ENCODE data around the gene ALDH1A2. TPM values are rescaled to one million over a fixed set of nuclear protein-coding genes. Genes with fewer than 3 reads are reported as not detected.

The ALDH1A2 gene
- total and polyA plus RNA-seq, 4 donors = 3.8 to 15.1 (median 8.0) TPM

GRCh38 chr15:58064082-58064979 is 1.2 kb downstream of the ALDH1A2 start:
- H3K27ac ChIP-seq (ENCODE audit: low read depth in 1 of 2, low read length in 2 of 2) = no peak overlapping the region
- 46 to 55% methylated on average over 22 of the region's 22 CpGs for WGBS, 2 donors
- no peaks in the 10 kb centered on the region for H3K4me1 ChIP-seq (ENCODE audit: control insufficient read depth in 1 of 2, insufficient read depth in 2 of 2, low read length in 2 of 2)
- no peaks in the 10 kb centered on the region for H3K9me3 ChIP-seq (ENCODE audit: control insufficient read depth, low read length)
- no peaks in the 10 kb centered on the region for H3K36me3 ChIP-seq (ENCODE audit: control insufficient read depth in 1 of 2, insufficient read depth in 2 of 2, low read length in 1 of 2)
- H3K27me3 ChIP-seq (ENCODE audit: control insufficient read depth in 1 of 2, insufficient read depth in 2 of 2, low read length in 1 of 2) = no peaks in the 10 kb centered on the region
- ATAC-seq (ENCODE audit: low FRiP score) (no peak), DNase-seq (no peak)
- no peak overlapping the region for H3K4me3 ChIP-seq (ENCODE audit: low read length in 2 of 2)
- intact Hi-C loops (cut with DNase I) = loop anchor here (10.0 kb wide), 5 partner anchors 200 to 500 kb away; no protein-coding TSS in a partner anchor

- Histone ChIP-seq H3K27ac (ENCODE audit: low read depth in 1 of 2, low read length in 2 of 2) (no peak overlapping the region), H3K4me1 (ENCODE audit: control insufficient read depth in 1 of 2, insufficient read depth in 2 of 2, low read length in 2 of 2) (no peaks in the 10 kb centered on the region), H3K36me3 (ENCODE audit: control insufficient read depth in 1 of 2, insufficient read depth in 2 of 2, low read length in 1 of 2) (no peaks in the 10 kb centered on the region), H3K27me3 (ENCODE audit: control insufficient read depth in 1 of 2, insufficient read depth in 2 of 2, low read length in 1 of 2) (no peaks in the 10 kb centered on the region), H3K4me3 (ENCODE audit: low read length in 2 of 2) (no peak overlapping the region), H3K9me3 (ENCODE audit: control insufficient read depth, low read length) (no peaks in the 10 kb centered on the region)
- ATAC-seq (ENCODE audit: low FRiP score) (no peak), DNase-seq (no peak)
- intact Hi-C loops (cut with DNase I) = loop anchor here (10.0 kb wide), 5 partner anchors 199 to 499 kb away; no protein-coding TSS in a partner anchor
- 81% methylated on average over 3 of the region's 3 CpGs for WGBS, 2 donors
These were observed 1.9 kb downstream of the ALDH1A2 start for GRCh38 chr15:58063614-58064013.

GRCh38 chr15:58062983-58063382 is 2.5 kb downstream of the ALDH1A2 start:
- intact Hi-C loops (cut with DNase I) = loop anchor here (10.0 kb wide), 5 partner anchors 198 to 498 kb away; no protein-coding TSS in a partner anchor
- 93 to 95% methylated on average over 4 of the region's 4 CpGs for WGBS, 2 donors
- H3K4me3 ChIP-seq (ENCODE audit: low read length in 2 of 2) = no peak overlapping the region
- ATAC-seq (ENCODE audit: low FRiP score) (no peak), DNase-seq (no peak)
- H3K9me3 ChIP-seq (ENCODE audit: control insufficient read depth, low read length) = no peaks in the 10 kb centered on the region
- H3K27me3 ChIP-seq (ENCODE audit: control insufficient read depth in 1 of 2, insufficient read depth in 2 of 2, low read length in 1 of 2) = no peaks in the 10 kb centered on the region
- no peaks in the 10 kb centered on the region for H3K36me3 ChIP-seq (ENCODE audit: control insufficient read depth in 1 of 2, insufficient read depth in 2 of 2, low read length in 1 of 2)
- no peaks in the 10 kb centered on the region for H3K4me1 ChIP-seq (ENCODE audit: control insufficient read depth in 1 of 2, insufficient read depth in 2 of 2, low read length in 2 of 2)
- H3K27ac ChIP-seq (ENCODE audit: low read depth in 1 of 2, low read length in 2 of 2) = no peak overlapping the region

- intact Hi-C loops (cut with DNase I) = loop anchor here (10.0 kb wide), 5 partner anchors 197 to 497 kb away; no protein-coding TSS in a partner anchor
- 71 to 85% methylated on average over 5 of the region's 5 CpGs for WGBS, 2 donors
- no peak for ATAC-seq (ENCODE audit: low FRiP score)
- Histone ChIP-seq H3K27me3 (ENCODE audit: control insufficient read depth in 1 of 2, insufficient read depth in 2 of 2, low read length in 1 of 2) (no peaks in the 10 kb centered on the region), H3K4me1 (ENCODE audit: control insufficient read depth in 1 of 2, insufficient read depth in 2 of 2, low read length in 2 of 2) (no peaks in the 10 kb centered on the region), H3K9me3 (ENCODE audit: control insufficient read depth, low read length) (no peaks in the 10 kb centered on the region), H3K27ac (ENCODE audit: low read depth in 1 of 2, low read length in 2 of 2) (no peak overlapping the region), H3K36me3 (ENCODE audit: control insufficient read depth in 1 of 2, insufficient read depth in 2 of 2, low read length in 1 of 2) (no peaks in the 10 kb centered on the region), H3K4me3 (ENCODE audit: low read length in 2 of 2) (no peak overlapping the region)
- DNase-seq = no peak
These were observed 3.3 kb downstream of the ALDH1A2 start for GRCh38 chr15:58062175-58062574.

GRCh38 chr15:58060575-58060974 is 4.9 kb downstream of the ALDH1A2 start:
- DNase-seq (no peak), ATAC-seq (ENCODE audit: low FRiP score) (no peak)
- 95 to 98% methylated on average over 1 of the region's 1 CpG for WGBS, 2 donors
- H3K27ac ChIP-seq (ENCODE audit: low read depth in 1 of 2, low read length in 2 of 2) = no peak overlapping the region
- intact Hi-C loops (cut with DNase I) = loop anchor here (10.0 kb wide), 5 partner anchors 196 to 496 kb away; no protein-coding TSS in a partner anchor
- no peaks in the 10 kb centered on the region for H3K9me3 ChIP-seq (ENCODE audit: control insufficient read depth, low read length)
- H3K4me3 ChIP-seq (ENCODE audit: low read length in 2 of 2) = no peak overlapping the region
- H3K4me1 ChIP-seq (ENCODE audit: control insufficient read depth in 1 of 2, insufficient read depth in 2 of 2, low read length in 2 of 2) = no peaks in the 10 kb centered on the region
- no peaks in the 10 kb centered on the region for H3K36me3 ChIP-seq (ENCODE audit: control insufficient read depth in 1 of 2, insufficient read depth in 2 of 2, low read length in 1 of 2)
- H3K27me3 ChIP-seq (ENCODE audit: control insufficient read depth in 1 of 2, insufficient read depth in 2 of 2, low read length in 1 of 2) = no peaks in the 10 kb centered on the region

GRCh38 chr15:58058729-58059128 is 6.8 kb downstream of the ALDH1A2 start:
- Histone ChIP-seq H3K27ac (ENCODE audit: low read depth in 1 of 2, low read length in 2 of 2) (no peak overlapping the region), H3K27me3 (ENCODE audit: control insufficient read depth in 1 of 2, insufficient read depth in 2 of 2, low read length in 1 of 2) (no peaks in the 10 kb centered on the region), H3K9me3 (ENCODE audit: control insufficient read depth, low read length) (no peaks in the 10 kb centered on the region), H3K4me3 (ENCODE audit: low read length in 2 of 2) (no peak overlapping the region), H3K4me1 (ENCODE audit: control insufficient read depth in 1 of 2, insufficient read depth in 2 of 2, low read length in 2 of 2) (no peaks in the 10 kb centered on the region), H3K36me3 (ENCODE audit: control insufficient read depth in 1 of 2, insufficient read depth in 2 of 2, low read length in 1 of 2) (no peaks in the 10 kb centered on the region)
- intact Hi-C loops (cut with DNase I) = no loop called here
- WGBS, 2 donors = 61 to 74% methylated on average over 2 of the region's 2 CpGs
- DNase-seq (no peak), ATAC-seq (ENCODE audit: low FRiP score) (no peak)

GRCh38 chr15:58058073-58058472 is 7.4 kb downstream of the ALDH1A2 start:
- Histone ChIP-seq H3K4me1 (ENCODE audit: control insufficient read depth in 1 of 2, insufficient read depth in 2 of 2, low read length in 2 of 2) (no peaks in the 10 kb centered on the region), H3K27me3 (ENCODE audit: control insufficient read depth in 1 of 2, insufficient read depth in 2 of 2, low read length in 1 of 2) (no peaks in the 10 kb centered on the region), H3K27ac (ENCODE audit: low read depth in 1 of 2, low read length in 2 of 2) (no peak overlapping the region), H3K4me3 (ENCODE audit: low read length in 2 of 2) (no peak overlapping the region), H3K36me3 (ENCODE audit: control insufficient read depth in 1 of 2, insufficient read depth in 2 of 2, low read length in 1 of 2) (no peaks in the 10 kb centered on the region), H3K9me3 (ENCODE audit: control insufficient read depth, low read length) (no peaks in the 10 kb centered on the region)
- DNase-seq (no peak), ATAC-seq (ENCODE audit: low FRiP score) (no peak)
- intact Hi-C loops (cut with DNase I) = no loop called here
- 77 to 85% methylated on average over 3 of the region's 3 CpGs for WGBS, 2 donors

GRCh38 chr15:58057559-58057958 is 8.0 kb downstream of the ALDH1A2 start:
- DNase-seq = no peak
- WGBS, 2 donors = 74 to 86% methylated on average over 1 of the region's 1 CpG
- no peaks in the 10 kb centered on the region for H3K9me3 ChIP-seq (ENCODE audit: control insufficient read depth, low read length)
- H3K36me3 ChIP-seq (ENCODE audit: control insufficient read depth in 1 of 2, insufficient read depth in 2 of 2, low read length in 1 of 2) = no peaks in the 10 kb centered on the region
- no peak overlapping the region for H3K4me3 ChIP-seq (ENCODE audit: low read length in 2 of 2)
- intact Hi-C loops (cut with DNase I) = no loop called here
- H3K27ac ChIP-seq (ENCODE audit: low read depth in 1 of 2, low read length in 2 of 2) = no peak overlapping the region
- ATAC-seq (ENCODE audit: low FRiP score) = no peak
- no peaks in the 10 kb centered on the region for H3K27me3 ChIP-seq (ENCODE audit: control insufficient read depth in 1 of 2, insufficient read depth in 2 of 2, low read length in 1 of 2)
- no peaks in the 10 kb centered on the region for H3K4me1 ChIP-seq (ENCODE audit: control insufficient read depth in 1 of 2, insufficient read depth in 2 of 2, low read length in 2 of 2)

GRCh38 chr15:58056015-58056414 is 9.5 kb downstream of the ALDH1A2 start:
- ATAC-seq (ENCODE audit: low FRiP score) = no peak
- intact Hi-C loops (cut with DNase I) = no loop called here

More at GRCh38 chr15:58056015-58056414, 9.5 kb downstream of the ALDH1A2 start:
- Histone ChIP-seq H3K36me3 (ENCODE audit: control insufficient read depth in 1 of 2, insufficient read depth in 2 of 2, low read length in 1 of 2) (no peaks in the 10 kb centered on the region), H3K27ac (ENCODE audit: low read depth in 1 of 2, low read length in 2 of 2) (no peak overlapping the region), H3K9me3 (ENCODE audit: control insufficient read depth, low read length) (no peaks in the 10 kb centered on the region), H3K4me3 (ENCODE audit: low read length in 2 of 2) (no peak overlapping the region), H3K4me1 (ENCODE audit: control insufficient read depth in 1 of 2, insufficient read depth in 2 of 2, low read length in 2 of 2) (no peaks in the 10 kb centered on the region), H3K27me3 (ENCODE audit: control insufficient read depth in 1 of 2, insufficient read depth in 2 of 2, low read length in 1 of 2) (no peaks in the 10 kb centered on the region)
- DNase-seq = no peak
- WGBS, 2 donors = 89% methylated on average over 4 of the region's 4 CpGs
